HL-60 (cell line): ENCODE results near the gene ABCB9.

Experiments used
- DNase-seq, 2 experiments: peaks; one replicate each; pipeline ENCODE4 v3.0.0-alpha.2; 2010 to 2020; ENCODE audit warnings: low read depth in 1 of 2, low spot score in 1 of 2
- H3K27ac ChIP-seq: fragments of 250-450 bp; sonication (Bioruptor Pico); replicated peaks from 2 replicates; pipeline ENCODE4 v1.5.1; 2020; ENCODE audit warnings: mild to moderate bottlenecking, moderate library complexity
- H3K27me3 ChIP-seq: fragments of 250-450 bp; sonication (Bioruptor Pico); 2 replicates; pipeline ENCODE4 v1.5.1; 2021; ENCODE audit warnings: mild to moderate bottlenecking, moderate library complexity; ENCODE audit not compliant: insufficient read depth, poor library complexity, severe bottlenecking
- H3K4me3 ChIP-seq: replicated peaks from 2 replicates; pipeline ENCODE4 v1.5.1; 2011; ENCODE audit warnings: mild to moderate bottlenecking, control low read depth, low read length; ENCODE audit not compliant: insufficient read depth
- GABPA ChIP-seq: IDR thresholded peaks from 2 replicates; pipeline ENCODE4 v1.6.1; 2012; ENCODE audit warnings: low read depth
- POLR2AphosphoS5 ChIP-seq: IDR thresholded peaks from 2 replicates; pipeline ENCODE4 v1.6.1; 2012; ENCODE audit warnings: low read depth
- SPI1 ChIP-seq: IDR thresholded peaks from 2 replicates; pipeline ENCODE4 v1.6.1; 2012; ENCODE audit warnings: low read depth, mild to moderate bottlenecking, borderline replicate concordance
- TF ChIP-seq, protein P1 (sequence below): IDR thresholded peaks from 2 replicates; pipeline ENCODE4 v1.6.1; 2012; ENCODE audit warnings: low read depth; ENCODE audit not compliant: insufficient replicate concordance
- TF ChIP-seq, protein P2 (sequence below): IDR thresholded peaks from one replicate; pipeline ENCODE4 v1.5.1; 2011; ENCODE audit warnings: low read length, control low read depth, inconsistent platforms; ENCODE audit not compliant: insufficient read depth

ABCB9 gene

DNA sequence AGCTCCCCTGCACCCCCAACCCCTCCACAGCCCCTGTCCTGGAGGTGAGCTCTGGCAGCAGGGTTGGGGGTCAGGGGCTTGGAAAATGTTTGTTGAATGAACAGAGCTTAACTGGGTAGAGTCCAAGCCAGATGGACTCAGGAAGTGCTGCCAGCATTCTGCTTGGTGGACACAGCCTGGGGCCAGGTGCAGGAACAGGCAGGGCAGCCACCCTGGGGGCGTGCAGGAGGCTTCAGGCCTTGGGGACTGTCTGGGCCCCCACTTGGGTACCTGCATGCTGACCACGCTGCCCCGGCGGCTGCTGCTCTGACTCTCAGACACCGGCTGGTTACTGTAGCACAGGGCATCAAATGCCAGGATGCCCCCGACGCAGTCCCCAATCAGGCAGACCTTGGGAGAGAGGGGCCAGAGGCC lies 29.9 kb upstream of the ABCB9 start:
- no peak for DNase-seq
- H3K4me3 ChIP-seq, result no peak overlapping the region
- no peak for TF ChIP-seq POLR2AphosphoS5
- TF ChIP-seq, protein P1, sequence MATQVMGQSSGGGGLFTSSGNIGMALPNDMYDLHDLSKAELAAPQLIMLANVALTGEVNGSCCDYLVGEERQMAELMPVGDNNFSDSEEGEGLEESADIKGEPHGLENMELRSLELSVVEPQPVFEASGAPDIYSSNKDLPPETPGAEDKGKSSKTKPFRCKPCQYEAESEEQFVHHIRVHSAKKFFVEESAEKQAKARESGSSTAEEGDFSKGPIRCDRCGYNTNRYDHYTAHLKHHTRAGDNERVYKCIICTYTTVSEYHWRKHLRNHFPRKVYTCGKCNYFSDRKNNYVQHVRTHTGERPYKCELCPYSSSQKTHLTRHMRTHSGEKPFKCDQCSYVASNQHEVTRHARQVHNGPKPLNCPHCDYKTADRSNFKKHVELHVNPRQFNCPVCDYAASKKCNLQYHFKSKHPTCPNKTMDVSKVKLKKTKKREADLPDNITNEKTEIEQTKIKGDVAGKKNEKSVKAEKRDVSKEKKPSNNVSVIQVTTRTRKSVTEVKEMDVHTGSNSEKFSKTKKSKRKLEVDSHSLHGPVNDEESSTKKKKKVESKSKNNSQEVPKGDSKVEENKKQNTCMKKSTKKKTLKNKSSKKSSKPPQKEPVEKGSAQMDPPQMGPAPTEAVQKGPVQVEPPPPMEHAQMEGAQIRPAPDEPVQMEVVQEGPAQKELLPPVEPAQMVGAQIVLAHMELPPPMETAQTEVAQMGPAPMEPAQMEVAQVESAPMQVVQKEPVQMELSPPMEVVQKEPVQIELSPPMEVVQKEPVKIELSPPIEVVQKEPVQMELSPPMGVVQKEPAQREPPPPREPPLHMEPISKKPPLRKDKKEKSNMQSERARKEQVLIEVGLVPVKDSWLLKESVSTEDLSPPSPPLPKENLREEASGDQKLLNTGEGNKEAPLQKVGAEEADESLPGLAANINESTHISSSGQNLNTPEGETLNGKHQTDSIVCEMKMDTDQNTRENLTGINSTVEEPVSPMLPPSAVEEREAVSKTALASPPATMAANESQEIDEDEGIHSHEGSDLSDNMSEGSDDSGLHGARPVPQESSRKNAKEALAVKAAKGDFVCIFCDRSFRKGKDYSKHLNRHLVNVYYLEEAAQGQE, result no peak
- no peak for TF ChIP-seq SPI1
- TF ChIP-seq, protein P2, sequence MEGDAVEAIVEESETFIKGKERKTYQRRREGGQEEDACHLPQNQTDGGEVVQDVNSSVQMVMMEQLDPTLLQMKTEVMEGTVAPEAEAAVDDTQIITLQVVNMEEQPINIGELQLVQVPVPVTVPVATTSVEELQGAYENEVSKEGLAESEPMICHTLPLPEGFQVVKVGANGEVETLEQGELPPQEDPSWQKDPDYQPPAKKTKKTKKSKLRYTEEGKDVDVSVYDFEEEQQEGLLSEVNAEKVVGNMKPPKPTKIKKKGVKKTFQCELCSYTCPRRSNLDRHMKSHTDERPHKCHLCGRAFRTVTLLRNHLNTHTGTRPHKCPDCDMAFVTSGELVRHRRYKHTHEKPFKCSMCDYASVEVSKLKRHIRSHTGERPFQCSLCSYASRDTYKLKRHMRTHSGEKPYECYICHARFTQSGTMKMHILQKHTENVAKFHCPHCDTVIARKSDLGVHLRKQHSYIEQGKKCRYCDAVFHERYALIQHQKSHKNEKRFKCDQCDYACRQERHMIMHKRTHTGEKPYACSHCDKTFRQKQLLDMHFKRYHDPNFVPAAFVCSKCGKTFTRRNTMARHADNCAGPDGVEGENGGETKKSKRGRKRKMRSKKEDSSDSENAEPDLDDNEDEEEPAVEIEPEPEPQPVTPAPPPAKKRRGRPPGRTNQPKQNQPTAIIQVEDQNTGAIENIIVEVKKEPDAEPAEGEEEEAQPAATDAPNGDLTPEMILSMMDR, result no peak
- TF ChIP-seq GABPA, result no peak
- H3K27me3 ChIP-seq, result peaks cover 2% of the 10 kb centered on the region
- H3K27ac ChIP-seq, result no peak overlapping the region

DNA sequence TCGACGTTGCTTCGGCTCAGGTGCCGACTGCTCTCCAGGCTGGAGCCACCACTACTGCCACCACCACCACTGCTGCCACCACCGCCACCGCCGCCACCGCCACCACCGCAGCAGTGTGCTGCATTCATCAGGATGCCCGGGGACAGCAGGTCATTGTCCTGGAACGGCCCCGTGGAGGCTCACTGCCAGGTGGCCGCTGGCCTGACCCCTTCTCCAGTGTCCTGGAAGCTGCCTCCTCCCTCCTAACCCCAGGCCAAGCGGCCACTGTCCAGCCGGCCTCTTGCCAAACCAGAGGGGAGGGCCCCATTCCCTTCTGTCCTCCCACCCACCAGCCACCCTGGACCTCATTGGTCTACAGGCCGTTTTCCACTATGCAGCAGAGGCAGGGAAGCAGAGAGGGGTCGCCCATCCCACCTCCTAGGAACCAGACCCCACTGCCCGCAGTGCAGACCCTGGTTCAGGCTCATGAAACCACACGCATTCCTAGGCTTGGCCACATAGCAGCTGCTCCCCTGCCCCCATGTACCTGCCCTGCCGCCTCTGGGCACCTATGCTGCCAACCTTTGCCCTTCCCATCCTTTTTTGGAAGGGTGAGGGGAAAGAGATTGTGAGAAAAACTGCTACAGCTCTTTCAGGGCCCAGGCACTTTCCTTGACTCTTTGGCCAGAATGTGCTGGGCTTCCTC lies 29.4 kb upstream of the ABCB9 start:
- Histone ChIP-seq H3K4me3 (no peak overlapping the region), H3K27ac (no peak overlapping the region), H3K27me3 (peaks cover 2% of the 10 kb centered on the region)
- DNase-seq, result no peak
- TF ChIP-seq, protein P2, result no peak
- no peak for TF ChIP-seq GABPA
- no peak for TF ChIP-seq POLR2AphosphoS5
- TF ChIP-seq, protein P1, result no peak
- no peak for TF ChIP-seq SPI1

DNA sequence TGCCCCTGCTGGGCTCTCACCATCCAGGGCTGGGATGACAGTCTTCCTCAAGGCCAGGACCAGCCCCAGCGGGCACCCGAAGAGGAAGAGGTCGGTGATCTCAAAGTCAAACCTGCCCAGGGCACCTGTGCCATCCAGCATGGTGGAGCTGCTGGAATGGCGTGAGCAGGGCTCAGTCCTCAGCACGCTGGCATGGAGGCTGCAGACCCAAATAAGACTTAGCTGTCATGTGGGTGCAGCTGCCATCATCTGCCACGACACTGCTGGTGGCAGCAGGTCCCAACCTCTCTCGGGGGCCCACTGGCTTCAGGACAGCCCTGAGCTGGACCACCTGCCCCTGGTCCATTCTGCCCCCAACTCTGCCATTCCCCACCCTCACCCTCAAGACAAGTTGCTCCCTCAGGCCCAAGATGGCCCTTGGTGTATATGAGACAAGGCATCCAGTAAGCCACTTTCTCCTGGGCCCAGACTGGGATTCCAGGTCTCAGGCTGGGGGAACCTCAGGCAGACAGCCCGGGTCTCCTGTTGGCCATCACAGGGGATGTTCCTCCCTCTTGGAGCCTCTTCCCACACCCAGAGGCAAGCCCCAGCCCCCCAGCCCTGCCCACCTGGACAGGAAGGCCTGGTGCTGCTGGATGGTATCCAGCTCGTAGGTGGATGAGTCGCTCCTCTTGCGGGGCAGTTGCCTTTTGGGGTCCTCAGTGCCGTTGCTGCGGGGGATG lies 28.7 kb upstream of the ABCB9 start:
- DNase-seq, result no peak
- TF ChIP-seq, protein P1, result no peak
- TF ChIP-seq GABPA (no peak), POLR2AphosphoS5 (no peak)
- TF ChIP-seq, protein P2, result no peak

More for the DNA sequence above, 28.7 kb upstream of the ABCB9 start:
- Histone ChIP-seq H3K27me3 (peaks cover 2% of the 10 kb centered on the region), H3K4me3 (no peak overlapping the region), H3K27ac (no peak overlapping the region)
